D721Med (cell line): ENCODE results near the gene TICRR.

ENCODE experiments used
- DNase-seq: peaks from one replicate; pipeline ENCODE4 v3.0.0; 2011; ENCODE audit warnings: low spot score; ENCODE audit not compliant: insufficient read length
- FAIRE-seq: peaks from 2 replicates; lab custom pipeline; 2011; peaks lifted over from hg19 to GRCh38; lab: Jason Lieb, UNC
- TF ChIP-seq, protein P1 (sequence below): IDR thresholded peaks from 2 replicates; pipeline ENCODE4 v1.5.1; 2012; ENCODE audit warnings: mild to moderate bottlenecking, control low read depth; ENCODE audit not compliant: insufficient read depth; ENCODE audit errors: missing control alignments

TICRR gene

DNA sequence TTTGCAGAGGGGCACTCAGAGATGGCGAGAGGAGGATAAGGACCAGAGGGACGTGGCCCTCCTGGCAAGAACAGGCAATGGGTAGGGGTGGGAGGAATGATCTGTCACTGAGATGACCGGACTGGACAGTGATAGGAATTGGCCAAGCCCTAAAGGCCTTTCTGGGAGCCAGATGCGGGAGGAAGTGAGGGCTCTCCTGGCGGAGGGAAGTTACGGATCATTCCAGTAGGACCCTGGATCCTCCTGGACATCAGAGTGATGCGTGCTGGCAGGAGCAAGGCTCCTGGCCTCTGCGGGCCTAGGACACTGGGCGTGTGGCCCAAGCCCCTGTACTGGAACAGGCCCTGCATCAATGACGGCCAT lies 56.6 kb downstream of the TICRR start:
- no peak for DNase-seq
- TF ChIP-seq, protein P1, sequence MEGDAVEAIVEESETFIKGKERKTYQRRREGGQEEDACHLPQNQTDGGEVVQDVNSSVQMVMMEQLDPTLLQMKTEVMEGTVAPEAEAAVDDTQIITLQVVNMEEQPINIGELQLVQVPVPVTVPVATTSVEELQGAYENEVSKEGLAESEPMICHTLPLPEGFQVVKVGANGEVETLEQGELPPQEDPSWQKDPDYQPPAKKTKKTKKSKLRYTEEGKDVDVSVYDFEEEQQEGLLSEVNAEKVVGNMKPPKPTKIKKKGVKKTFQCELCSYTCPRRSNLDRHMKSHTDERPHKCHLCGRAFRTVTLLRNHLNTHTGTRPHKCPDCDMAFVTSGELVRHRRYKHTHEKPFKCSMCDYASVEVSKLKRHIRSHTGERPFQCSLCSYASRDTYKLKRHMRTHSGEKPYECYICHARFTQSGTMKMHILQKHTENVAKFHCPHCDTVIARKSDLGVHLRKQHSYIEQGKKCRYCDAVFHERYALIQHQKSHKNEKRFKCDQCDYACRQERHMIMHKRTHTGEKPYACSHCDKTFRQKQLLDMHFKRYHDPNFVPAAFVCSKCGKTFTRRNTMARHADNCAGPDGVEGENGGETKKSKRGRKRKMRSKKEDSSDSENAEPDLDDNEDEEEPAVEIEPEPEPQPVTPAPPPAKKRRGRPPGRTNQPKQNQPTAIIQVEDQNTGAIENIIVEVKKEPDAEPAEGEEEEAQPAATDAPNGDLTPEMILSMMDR = no peak
- FAIRE-seq = no peak

DNA sequence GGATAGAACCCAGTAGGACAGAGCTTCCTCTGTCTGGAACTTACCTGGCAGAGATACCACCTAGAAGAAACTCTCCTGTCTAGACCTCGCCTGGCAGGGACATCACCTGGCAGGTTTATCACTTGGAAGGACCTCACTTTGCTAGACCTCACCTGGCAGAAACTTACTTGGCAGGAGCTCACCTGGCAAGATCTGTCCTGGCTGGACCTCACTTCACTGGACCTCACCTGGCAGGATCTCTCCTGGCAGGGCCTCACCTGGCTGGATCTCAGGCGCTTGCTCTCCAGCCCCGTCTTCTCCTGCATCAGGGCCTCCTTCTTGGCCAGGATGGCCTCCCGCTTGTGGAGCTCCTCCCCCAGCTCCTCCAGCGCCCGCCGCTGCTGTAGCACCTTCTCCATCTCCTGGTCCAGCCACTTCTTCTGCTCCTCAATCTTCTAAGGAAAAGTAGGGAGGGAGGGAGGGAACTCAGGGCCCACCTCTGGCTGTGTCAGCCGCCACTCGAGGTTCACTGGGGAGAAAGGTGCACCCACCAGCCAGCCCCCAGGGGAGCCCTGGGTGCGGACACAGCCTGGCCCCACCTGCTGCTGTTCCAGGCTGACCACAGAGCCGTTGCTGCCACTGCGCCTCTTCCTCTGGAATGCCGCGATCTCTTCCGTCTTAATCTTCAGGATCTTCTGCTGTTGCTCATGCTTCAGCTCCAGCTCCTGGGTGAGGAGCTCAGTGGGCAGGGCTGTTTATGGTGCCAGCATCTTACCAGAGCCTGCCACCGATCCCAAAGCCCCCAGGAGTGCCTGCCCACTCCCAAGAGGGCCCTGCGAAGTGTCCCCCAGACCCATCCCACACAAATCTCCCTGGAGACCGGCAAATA lies 57.5 kb downstream of the TICRR start:
- TF ChIP-seq, protein P1 = no peak
- DNase-seq = no peak
- no peak for FAIRE-seq

DNA sequence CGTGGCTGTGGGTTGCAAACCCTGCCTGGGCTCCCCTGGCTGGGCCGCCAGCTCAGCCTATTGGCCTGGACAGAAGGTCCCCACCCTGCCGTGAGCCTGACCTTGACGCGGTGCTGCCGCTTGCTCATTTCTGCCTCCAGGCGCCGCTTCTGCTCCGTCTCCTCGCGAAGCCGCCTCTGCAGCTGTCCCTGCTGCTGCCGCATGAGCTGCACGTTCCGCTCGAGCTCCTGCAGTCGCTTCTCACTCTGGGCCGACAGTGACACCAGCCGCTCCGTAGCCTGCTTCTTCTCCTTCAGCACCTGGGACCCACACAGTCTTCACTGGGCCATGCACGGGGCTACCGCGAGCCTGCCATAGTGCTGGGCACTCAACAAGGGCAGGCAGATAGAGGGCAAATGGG lies 58.3 kb downstream of the TICRR start:
- TF ChIP-seq, protein P1 = no peak
- DNase-seq = no peak
- no peak for FAIRE-seq

DNA sequence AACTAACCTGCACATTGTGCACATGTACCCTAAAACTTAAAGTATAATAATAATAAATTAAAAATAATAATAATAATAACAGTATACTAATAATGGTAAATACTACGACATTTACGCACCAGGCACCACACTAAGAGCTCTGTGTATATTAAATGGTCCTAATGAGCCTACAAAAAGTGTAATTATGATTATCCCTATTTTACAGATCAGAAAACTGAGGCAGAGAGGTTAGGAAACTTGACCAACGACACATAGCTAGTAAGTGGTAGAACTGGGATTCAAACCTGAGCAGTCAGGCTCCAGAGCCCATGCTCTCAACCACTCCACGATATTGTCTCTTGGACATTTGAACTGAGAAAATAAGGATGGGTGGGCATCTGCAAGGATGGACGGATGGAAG lies 65.0 kb downstream of the TICRR start:
- TF ChIP-seq, protein P1 = no peak
- FAIRE-seq (no peak), DNase-seq (no peak)

DNA sequence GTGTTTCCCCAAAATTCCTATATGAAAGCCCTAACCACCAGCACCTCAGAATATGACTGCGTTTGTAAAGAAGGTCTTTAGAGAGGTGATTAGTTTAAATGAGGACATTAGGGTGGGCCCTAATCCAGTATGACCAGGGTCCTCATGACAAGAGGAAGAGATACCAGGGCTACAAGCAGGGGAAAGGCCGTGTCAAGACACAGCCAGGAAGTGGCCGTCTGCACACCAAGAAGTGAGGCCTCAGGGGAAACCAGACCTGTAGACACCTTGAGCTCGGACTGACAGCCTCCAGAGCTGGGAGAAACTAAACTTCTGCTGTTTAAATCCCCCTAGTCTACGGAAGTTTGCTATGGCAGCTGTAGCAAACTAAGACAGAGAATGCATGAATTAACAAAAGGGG lies 65.8 kb downstream of the TICRR start:
- FAIRE-seq = no peak
- TF ChIP-seq, protein P1 = no peak
- DNase-seq = no peak

DNA sequence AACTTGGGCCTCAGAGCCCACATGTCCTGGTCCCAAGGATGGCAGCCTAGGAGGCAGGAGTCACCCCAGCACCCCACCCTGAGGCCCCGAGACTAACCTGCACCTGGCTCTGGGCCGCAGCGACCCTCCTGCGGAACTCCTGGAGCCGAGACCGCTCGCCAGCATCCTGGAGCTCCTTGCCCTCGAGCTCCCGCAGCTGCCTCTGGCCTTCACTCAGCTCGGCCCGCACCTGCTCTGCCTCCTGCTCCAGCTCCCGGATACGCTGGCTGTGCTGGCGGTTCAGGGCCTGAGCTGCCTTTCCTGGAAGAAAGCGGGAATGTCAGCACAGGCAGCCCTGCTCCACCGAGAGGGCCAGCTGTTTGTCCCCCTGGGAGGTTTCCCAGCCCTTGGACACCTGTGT lies 66.8 kb downstream of the TICRR start:
- DNase-seq (no peak), FAIRE-seq (no peak)
- TF ChIP-seq, protein P1 = no peak

DNA sequence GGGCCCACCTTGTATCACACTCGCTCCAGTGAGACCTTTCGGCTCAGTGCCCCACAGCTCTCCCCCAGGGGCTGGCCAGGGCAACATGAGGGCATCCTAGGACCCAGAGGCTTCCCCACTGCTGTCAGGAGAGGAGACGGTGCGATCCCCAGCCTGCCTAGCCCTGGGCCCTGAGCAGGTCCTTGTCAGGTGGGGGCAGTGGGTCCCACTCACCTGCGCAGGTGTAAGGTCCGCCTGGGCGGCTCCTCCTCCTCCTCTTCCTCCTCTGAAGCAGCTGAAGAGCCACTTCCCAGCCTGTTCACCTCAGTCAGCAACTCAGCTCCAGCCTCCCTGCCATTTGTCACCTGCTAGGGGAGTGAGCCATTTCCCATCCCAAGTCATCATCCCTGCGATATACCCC lies 70.4 kb downstream of the TICRR start:
- TF ChIP-seq, protein P1 = no peak
- DNase-seq = no peak
- no peak for FAIRE-seq
